Measurements from ENCODE around the gene NPM1. TPM values are rescaled to one million over a fixed set of nuclear protein-coding genes. Genes with fewer than 3 reads are reported as not detected.

NPM1 gene
- total RNA-seq, 1 experiment from 2014 or later: 3,122 TPM

GRCh38 chr5:171432583-171433351 is 45.1 kb downstream of the NPM1 start:
- DNase-seq: no peak
- no CpG with 5 or more reads among the region's 16 CpGs for WGBS (ENCODE audit: extremely low coverage, insufficient read length, low lambda C conversion rate)

More at GRCh38 chr5:171432583-171433351, 45.1 kb downstream of the NPM1 start:
- H2BK5ac ChIP-seq (ENCODE audit: insufficient read length, low read length): no peak overlapping the region
- no peak overlapping the region for H3K23ac ChIP-seq (ENCODE audit: insufficient read length, low read depth, low read length)
- no peak overlapping the region for H2BK12ac ChIP-seq (ENCODE audit: insufficient read length, low read depth, low read length)
- peaks cover 18 to 30% of the 10 kb centered on the region in 2 experiments for H3K4me1 Mint-ChIP-seq
- H3K27ac ChIP-seq (ENCODE audit: insufficient read length, low read depth, low read length): no peak overlapping the region
- no peak overlapping the region for H2BK120ac ChIP-seq (ENCODE audit: low read depth, low read length, poor library complexity, severe bottlenecking)
- H3T11ph ChIP-seq (ENCODE audit: low read length): no peak overlapping the region
- H3K9me3 Mint-ChIP-seq: no peaks in the 10 kb centered on the region
- H3K27me3 Mint-ChIP-seq (ENCODE audit: low read depth): no peaks in the 10 kb centered on the region; the same call in 1 of the 2 replicates
- TF ChIP-seq CTCF (conservative IDR thresholded peaks at IDR 0.05): no peak
- H3K27me3 ChIP-seq (ENCODE audit: insufficient read depth, low read length): no peaks in the 10 kb centered on the region
- H3K4me1 ChIP-seq (ENCODE audit: insufficient read depth, low read length): peaks cover 3% of the 10 kb centered on the region; the same call in 1 of the 2 replicates
- H3K79me1 ChIP-seq (ENCODE audit: insufficient read depth, low read depth, low read length, poor library complexity, severe bottlenecking): no peaks in the 10 kb centered on the region
- H3K4me3 Mint-ChIP-seq: no peak overlapping the region; a peak in 1 of 5 replicates
- H3K9ac ChIP-seq (ENCODE audit: extremely low read depth, insufficient read length, low read length): no peak overlapping the region
- H3K14ac ChIP-seq (ENCODE audit: insufficient read depth, low read length): no peak overlapping the region
- H4K8ac ChIP-seq (replicated peaks; ENCODE audit: insufficient read length, low read depth, low read length): no peak overlapping the region
- no peak overlapping the region for H2BK20ac ChIP-seq (ENCODE audit: low read depth, low read length, poor library complexity, severe bottlenecking)
- no peak overlapping the region for H2AFZ ChIP-seq (ENCODE audit: low read length)
- no peak overlapping the region; a peak in 1 of 7 replicates for H3K27ac Mint-ChIP-seq
- no peak overlapping the region for H4K91ac ChIP-seq (ENCODE audit: insufficient read length, low read depth, low read length)
- H4K20me1 ChIP-seq (ENCODE audit: control insufficient read depth, insufficient read depth, insufficient read length): no peaks in the 10 kb centered on the region
- no peak overlapping the region for H2BK15ac ChIP-seq (ENCODE audit: low read depth, low read length)
- H3K36me3 Mint-ChIP-seq (ENCODE audit: insufficient read depth in 1 of 3, low read depth in 3 of 3): peaks cover 0 to 3% (median 0%) of the 10 kb centered on the region in 3 experiments; a peak in 2 of 7 replicates
- no peak overlapping the region for H4K5ac ChIP-seq (ENCODE audit: insufficient read length, low read depth, low read length)
- no peak overlapping the region for H3K56ac ChIP-seq (ENCODE audit: insufficient read length, low read depth, low read length)
- H3K9me3 ChIP-seq (ENCODE audit: control insufficient read depth, low read depth, low read length): no peaks in the 10 kb centered on the region
- no peak overlapping the region for H3K4me2 ChIP-seq (ENCODE audit: insufficient read depth, insufficient read length, low read length)
- no peak overlapping the region for H3K4ac ChIP-seq (ENCODE audit: low read depth, low read length)
- no peaks in the 10 kb centered on the region for H3K23me2 ChIP-seq (ENCODE audit: insufficient read length, low read depth, low read length, poor library complexity, severe bottlenecking)
- H3K79me2 ChIP-seq (ENCODE audit: insufficient read depth, low read length): no peaks in the 10 kb centered on the region
- H2AK5ac ChIP-seq (ENCODE audit: insufficient read length, low read length): no peak overlapping the region
- H3K18ac ChIP-seq (ENCODE audit: insufficient read length, low read depth, low read length): no peak overlapping the region
